B cell (primary cell): ENCODE results near the gene CREB3L4. TPM values are rescaled to one million over a fixed set of nuclear protein-coding genes. Genes with fewer than 3 reads are reported as not detected.
A peak's percentile ranks its signal among the peaks of the same experiment; 100 is the strongest.

Experiments used
- ATAC-seq: fragments of 200-7000 bp; cut with Tn5 transposase; one replicate; pipeline ENCODE4 v1.10.0; 2021; ENCODE audit warnings: low read depth, mild to moderate bottlenecking, moderate number of reproducible peaks, moderate library complexity
- CTCF ChIA-PET: fragments of 350-600 bp; sonication (Branson Sonifier 250); formaldehyde crosslinking; loops from one replicate; lab custom pipeline; 2021; ENCODE audit warnings: antibody characterized with exemption, inconsistent platforms; lab: Charles Lee
- POLR2A ChIA-PET: fragments of 350-600 bp; sonication (Branson Sonifier 250); formaldehyde crosslinking; loops from one replicate; lab custom pipeline; 2021; ENCODE audit warnings: antibody characterized with exemption; lab: Charles Lee
- DNase-seq: peaks from one replicate; pipeline ENCODE4 v3.0.0; 2013
- H2AFZ ChIP-seq: 2 replicates; pipeline ENCODE4 v1.6.1; 2012; ENCODE audit warnings: mild to moderate bottlenecking, low read depth, low read length; ENCODE audit not compliant: insufficient read depth, poor library complexity, severe bottlenecking
- H3K27ac ChIP-seq, 2 donors: 1 replicate in 1 of 2; 2 replicates in 1 of 2; pipeline ENCODE4 v1.5.1; 2012 to 2013; ENCODE audit warnings: low read length in 2 of 2, mild to moderate bottlenecking in 2 of 2, moderate library complexity in 1 of 2
- H3K27me3 ChIP-seq, 4 experiments: fragments of 200-600 bp in 1 of 4; sonication (generic) in 1 of 4; replicated peaks in 1 of 4; 1 replicate in 2 of 4; 2 replicates in 2 of 4; pipeline versions ENCODE4 v1.6.1 to v1.7.0; 2013 to 2016; ENCODE audit warnings: low read length in 3 of 4, mild to moderate bottlenecking in 2 of 4, mixed read lengths in 1 of 4, moderate library complexity in 1 of 4; ENCODE audit not compliant: insufficient read depth in 4 of 4, control insufficient read depth in 3 of 4; ENCODE audit errors: control extremely low read depth in 1 of 4
- H3K36me3 ChIP-seq, 2 experiments: replicated peaks in 1 of 2; 1 replicate in 1 of 2; 2 replicates in 1 of 2; pipeline versions ENCODE4 v1.6.1 to v1.7.1; 2013; ENCODE audit warnings: low read length in 1 of 2; ENCODE audit not compliant: insufficient read depth in 2 of 2, control insufficient read depth in 1 of 2; ENCODE audit errors: control extremely low read depth in 1 of 2, extremely low read depth in 1 of 2
- H3K4me1 ChIP-seq, 2 donors: fragments of 200-600 bp in 1 of 2; sonication (generic) in 1 of 2; 1 replicate in 1 of 2; 2 replicates in 1 of 2; pipeline versions ENCODE4 v1.5.1 to v1.6.1; 2013 to 2017; ENCODE audit warnings: low read length in 2 of 2; ENCODE audit not compliant: control insufficient read depth in 2 of 2, insufficient read depth in 2 of 2
- H3K4me2 ChIP-seq: replicated peaks from 2 replicates; pipeline ENCODE3; 2012; ENCODE audit warnings: mild to moderate bottlenecking, low read depth, low read length; ENCODE audit not compliant: poor library complexity, severe bottlenecking
- H3K4me3 ChIP-seq, 5 experiments: fragments of 200-600 bp in 1 of 5; sonication (generic) in 1 of 5; 1 replicate in 3 of 5; 2 replicates in 2 of 5; pipeline versions ENCODE4 v1.5.1 to v1.7.0; 2011 to 2016; ENCODE audit warnings: low read length in 4 of 5, mild to moderate bottlenecking in 4 of 5, low read depth in 2 of 5, control low read depth in 1 of 5, moderate library complexity in 1 of 5; ENCODE audit not compliant: insufficient read depth in 1 of 5; ENCODE audit errors: control extremely low read depth in 1 of 5, extremely low read depth in 1 of 5
- H3K79me2 ChIP-seq: fragments of 200-600 bp; sonication (generic); one replicate; pipeline ENCODE4 v1.6.0; 2016; ENCODE audit warnings: low read length; ENCODE audit not compliant: control insufficient read depth, insufficient read depth
- H3K9ac ChIP-seq: fragments of 200-600 bp; sonication (generic); 2 replicates; pipeline ENCODE4 v1.6.1; 2017; ENCODE audit warnings: mild to moderate bottlenecking, low read length, moderate library complexity
- H3K9me3 ChIP-seq, 3 donors: one replicate each; pipeline versions ENCODE4 v1.6.1 to v1.7.1; 2013; ENCODE audit warnings: low read length in 2 of 3; ENCODE audit not compliant: control insufficient read depth in 2 of 3, insufficient read depth in 1 of 3; ENCODE audit errors: control extremely low read depth in 1 of 3
- H4K20me1 ChIP-seq: 2 replicates; pipeline ENCODE4 v1.6.0; 2012; ENCODE audit warnings: mild to moderate bottlenecking, low read length; ENCODE audit not compliant: insufficient read depth, control insufficient read depth, poor library complexity, severe bottlenecking
- H3K27ac Mint-ChIP-seq: one replicate; pipeline ENCODE4 v1.8.0; 2021; ENCODE audit warnings: mixed read lengths
- H3K27me3 Mint-ChIP-seq: one replicate; pipeline ENCODE4 v1.8.0; 2021; ENCODE audit warnings: mixed read lengths
- H3K4me1 Mint-ChIP-seq: one replicate; pipeline ENCODE4 v1.8.0; 2021; ENCODE audit warnings: mixed read lengths
- H3K4me3 Mint-ChIP-seq: one replicate; pipeline ENCODE4 v1.8.0; 2021; ENCODE audit warnings: mixed read lengths
- H3K9me3 Mint-ChIP-seq: one replicate; pipeline ENCODE4 v1.8.0; 2022; ENCODE audit warnings: mixed read lengths; ENCODE audit not compliant: insufficient read depth
- CTCF ChIP-seq: fragments of 200-600 bp; IDR thresholded peaks from one replicate; pipeline ENCODE4 v1.8.0; 2022; ENCODE audit warnings: antibody characterized with exemption, mild to moderate bottlenecking
- EZH2 ChIP-seq: IDR thresholded peaks from 2 replicates; pipeline ENCODE4 v1.6.1; 2012; ENCODE audit warnings: borderline replicate concordance, low read depth, mild to moderate bottlenecking, moderate library complexity, low read length; ENCODE audit not compliant: insufficient read depth, poor library complexity, severe bottlenecking
- WGBS: methylation state at CpG from one replicate; pipeline ENCODE4 v1.1.5; 2013; ENCODE audit warnings: missing lambda C conversion rate; ENCODE audit not compliant: insufficient coverage; 5-methylcytosine and 5-hydroxymethylcytosine counted together
- intact Hi-C: fragments of 100-400 bp; cut with micrococcal nuclease; formaldehyde crosslinking; loops from one replicate; pipeline ENCODE4 v1.10.0; 2022
- polyA plus RNA-seq: library from polyadenylated mRNA; depleted of rRNA; stranded (reverse); fragments of >200 nt; gene quantifications from 2 replicates; pipeline ENCODE4 v1.2.3, GENCODE V29; 2012
- total RNA-seq, 2 donors: library from RNA; stranded (reverse); fragments of 120-200 nt in 1 of 2; gene quantifications; 1 replicate in 1 of 2; 2 replicates in 1 of 2; pipeline versions ENCODE4 v1.2.3 to v1.2.4, GENCODE V29; 2013 to 2022

The CREB3L4 gene
- total and polyA plus RNA-seq, 2 donors (not counting 1 experiment from before 2014, with no cell fraction given), result 21.8 to 28.1 TPM

GRCh38 chr1:153963850-153964331 lies 3.8 kb upstream of the CREB3L4 start:
- 3% methylated on average over 19 of the region's 22 CpGs for WGBS
- CTCF ChIA-PET, result interaction anchor here (2.3 to 7.5 kb wide), 3 partner anchors 18 to 166 kb away, joined by 9 to 65 read pairs (median 14); partner anchors contain the start of genes DENND4B and RAB13
- H3K4me3 ChIP-seq, result peak overlapping the region; percentile 83 to 91 (median 87)
- no peaks in the 10 kb centered on the region for H4K20me1 ChIP-seq
- H2AFZ ChIP-seq, result peak overlapping the region; percentile 91
- H3K79me2 ChIP-seq, result peaks cover 58% of the 10 kb centered on the region
- H3K4me1 Mint-ChIP-seq, result peaks cover 63% of the 10 kb centered on the region
- POLR2A ChIA-PET, result interaction anchor here (0.5 to 9.2 kb wide), 7 partner anchors 13 to 236 kb away, joined by 3 to 115 read pairs (median 9); partner anchors contain the start of genes DENND4B, INTS3, JTB and RAB13
- H3K27ac Mint-ChIP-seq, result peak overlapping the region; percentile 85
- no peaks in the 10 kb centered on the region for H3K9me3 ChIP-seq
- ATAC-seq (no peak), DNase-seq (no peak)
- peak overlapping the region; percentile 85 to 95 for H3K27ac ChIP-seq
- H3K4me1 ChIP-seq, result peaks cover 50 to 56% of the 10 kb centered on the region in 2 donors
- peaks cover 0 to 12% of the 10 kb centered on the region in 2 experiments for H3K36me3 ChIP-seq
- H3K4me2 ChIP-seq, result peak overlapping the region; percentile 85
- H3K9me3 Mint-ChIP-seq, result no peaks in the 10 kb centered on the region
- H3K4me3 Mint-ChIP-seq, result peak overlapping the region; percentile 83
- no peaks in the 10 kb centered on the region for H3K27me3 Mint-ChIP-seq
- peak overlapping the region; percentile 84 for H3K9ac ChIP-seq
- no peaks in the 10 kb centered on the region for H3K27me3 ChIP-seq
- TF ChIP-seq EZH2 (no peak), CTCF (no peak)
- intact Hi-C loops, result loop anchor here (1.0 kb wide), 2 partner anchors 13 to 18 kb away; partner anchors contain the start of genes DENND4B and JTB

GRCh38 chr1:153968000-153968363 lies 280 bp downstream of the CREB3L4 start:
- Histone ChIP-seq H3K79me2 (peaks cover 42% of the 10 kb centered on the region), H3K4me2 (peak overlapping the region; percentile 95), H3K27ac (peak overlapping the region; percentile 91 to 94), H2AFZ (peak overlapping the region; percentile 93), H3K9ac (peak overlapping the region; percentile 90), H3K4me3 (peak overlapping the region; percentile 73 to 95 (median 90)), H3K4me1 (peaks cover 37 to 45% of the 10 kb centered on the region in 2 donors), H3K36me3 (peaks cover 0 to 1% of the 10 kb centered on the region in 2 experiments), H3K27me3 (no peaks in the 10 kb centered on the region), H3K9me3 (no peaks in the 10 kb centered on the region), H4K20me1 (no peaks in the 10 kb centered on the region)
- no peak for ATAC-seq
- ChIA-PET POLR2A (interaction anchor here (0.6 to 5.3 kb wide), 11 partner anchors 9 to 334 kb away, joined by 3 to 64 read pairs (median 14); partner anchors contain the start of genes CHTOP, CRTC2, DENND4B and GATAD2B), CTCF (interaction anchor here (1.0 to 7.5 kb wide), 11 partner anchors 9 to 334 kb away, joined by 3 to 65 read pairs (median 6); partner anchors contain the start of genes CRTC2, DENND4B, GATAD2B and JTB)
- no peak for DNase-seq
- Mint-ChIP-seq H3K9me3 (no peaks in the 10 kb centered on the region), H3K27me3 (no peaks in the 10 kb centered on the region), H3K4me1 (peaks cover 43% of the 10 kb centered on the region), H3K4me3 (peak overlapping the region; percentile 98), H3K27ac (peak overlapping the region; percentile 99)
- intact Hi-C loops, result loop anchor here (1.0 kb wide), 4 partner anchors 9 to 45 kb away; partner anchors contain the start of genes CRTC2, DENND4B and JTB
- 0% methylated on average over 5 of the region's 8 CpGs for WGBS
- TF ChIP-seq CTCF, result no peak
- no peak for TF ChIP-seq EZH2
